SK-N-SH (cell line): ENCODE data around the gene OTC. TPM values are rescaled to one million over a fixed set of nuclear protein-coding genes. Genes with fewer than 3 reads are reported as not detected.

ENCODE experiments used
- CTCF ChIA-PET: fragments of 300-600, 350-600 bp; formaldehyde crosslinking; extraction: SDS; loops from one replicate; lab custom pipeline; 2021; lab: Yijun Ruan, JAX
- POLR2A ChIA-PET: fragments of 350-600 bp; sonication (Branson Sonifier 250); formaldehyde crosslinking; extraction: SDS; loops from one replicate; lab custom pipeline; 2020; ENCODE audit warnings: antibody characterized with exemption, inconsistent platforms; lab: Yijun Ruan, JAX
- DNase-seq: peaks from one replicate; pipeline ENCODE4 v3.0.0; 2012
- H2AFZ ChIP-seq: fragments of 200-600 bp; sonication (generic); 2 replicates; pipeline ENCODE4 v1.8.1; 2016; ENCODE audit warnings: antibody characterized with exemption, mild to moderate bottlenecking, low read depth
- H3F3A ChIP-seq: fragments of 200-600 bp; sonication (generic); replicated peaks from 2 replicates; pipeline ENCODE3; 2016; ENCODE audit warnings: antibody characterized with exemption, mild to moderate bottlenecking; ENCODE audit not compliant: insufficient read depth
- H3K27ac ChIP-seq, 2 experiments: fragments of 200-500 bp in 1 of 2; fragments of 200-600 bp in 1 of 2; sonication (Bioruptor generic) in 1 of 2; sonication (generic), shearing (Covaris generic) in 1 of 2; 2 replicates each; pipeline versions ENCODE4 v1.5.1 to v1.6.1; 2014 to 2016; ENCODE audit warnings: low read depth in 2 of 2, inconsistent platforms in 1 of 2, low read length in 1 of 2, mild to moderate bottlenecking in 1 of 2, mixed read lengths in 1 of 2
- H3K27me3 ChIP-seq: fragments of 200-600 bp; sonication (generic), shearing (Covaris generic); 2 replicates; pipeline ENCODE4 v1.6.1; 2016; ENCODE audit warnings: mixed run types; ENCODE audit not compliant: insufficient read depth
- H3K36me3 ChIP-seq, 2 experiments: fragments of 200-500 bp in 1 of 2; fragments of 200-600 bp in 1 of 2; sonication (Bioruptor generic) in 1 of 2; sonication (generic) in 1 of 2; replicated peaks in 1 of 2; 2 replicates each; pipeline versions ENCODE3 to v1.5.1; 2014 to 2016; ENCODE audit warnings: low read length in 1 of 2, mild to moderate bottlenecking in 1 of 2; ENCODE audit not compliant: insufficient read depth in 2 of 2, control insufficient read depth in 1 of 2
- H3K4me1 ChIP-seq, 2 experiments: fragments of 200-500 bp in 1 of 2; fragments of 200-600 bp in 1 of 2; sonication (Bioruptor generic) in 1 of 2; sonication (generic), shearing (Covaris generic) in 1 of 2; 2 replicates each; pipeline versions ENCODE4 v1.5.1 to v1.6.1; 2014 to 2016; ENCODE audit warnings: low read depth in 1 of 2, low read length in 1 of 2, mixed run types in 1 of 2; ENCODE audit not compliant: insufficient read depth in 2 of 2, control insufficient read depth in 1 of 2
- H3K4me2 ChIP-seq: fragments of 200-600 bp; sonication (generic), shearing (Covaris generic); 2 replicates; pipeline ENCODE4 v1.6.1; 2017; ENCODE audit warnings: mixed run types
- H3K4me3 ChIP-seq, 2 experiments: fragments of 200-500 bp in 1 of 2; fragments of 200-600 bp in 1 of 2; sonication (Bioruptor generic) in 1 of 2; sonication (generic), shearing (Covaris generic) in 1 of 2; 2 replicates each; pipeline versions ENCODE4 v1.5.1 to v1.8.1; 2014 to 2016; ENCODE audit warnings: low read depth in 2 of 2, inconsistent platforms in 1 of 2, low read length in 1 of 2, mild to moderate bottlenecking in 1 of 2, mixed read lengths in 1 of 2, moderate library complexity in 1 of 2
- H3K79me2 ChIP-seq: fragments of 200-600 bp; sonication (generic); 2 replicates; pipeline ENCODE4 v1.8.1; 2017; ENCODE audit warnings: mild to moderate bottlenecking; ENCODE audit not compliant: insufficient read depth
- H3K9ac ChIP-seq: fragments of 200-600 bp; sonication (generic); 2 replicates; pipeline ENCODE4 v1.6.1; 2017; ENCODE audit warnings: mixed run types
- H3K9me2 ChIP-seq: fragments of 200-600 bp; sonication (generic); 2 replicates; pipeline ENCODE4 v1.6.1; 2017; ENCODE audit warnings: mixed run types
- H3K9me3 ChIP-seq: fragments of 200-600 bp; sonication (generic); 2 replicates; pipeline ENCODE4 v1.6.1; 2017; ENCODE audit warnings: mixed run types, mild to moderate bottlenecking, moderate library complexity
- H4K20me1 ChIP-seq: fragments of 200-600 bp; sonication (generic); 2 replicates; pipeline ENCODE4 v1.6.1; 2017; ENCODE audit warnings: mild to moderate bottlenecking, mixed run types; ENCODE audit not compliant: insufficient read depth
- FOSL2 ChIP-seq: IDR thresholded peaks from 2 replicates; pipeline ENCODE4 v1.4.0; 2012; ENCODE audit warnings: low read depth, mild to moderate bottlenecking, moderate library complexity, borderline replicate concordance
- IRF3 ChIP-seq: fragments of 150-350 bp; IDR thresholded peaks from 2 replicates; pipeline ENCODE4 v1.6.1; 2016; ENCODE audit warnings: mild to moderate bottlenecking, low read depth, low read length
- JUND ChIP-seq: IDR thresholded peaks from 2 replicates; pipeline ENCODE4 v1.4.0; 2012
- TCF12 ChIP-seq: IDR thresholded peaks from 2 replicates; pipeline ENCODE4 v1.4.0; 2012
- YY1 ChIP-seq: IDR thresholded peaks from 2 replicates; pipeline ENCODE4 v1.4.0; 2012; ENCODE audit warnings: low read depth, mild to moderate bottlenecking
- WGBS: methylation state at CpG from one replicate; pipeline ENCODE4 v1.1.6; 2017; ENCODE audit warnings: low lambda C conversion rate; 5-methylcytosine and 5-hydroxymethylcytosine counted together
- polyA plus RNA-seq, 3 experiments: library from polyadenylated mRNA; depleted of rRNA; stranded (reverse); fragments of >200 nt; gene quantifications; 2 replicates each; pipeline ENCODE4 v1.2.3, GENCODE V29; 2012
- TF ChIP-seq, protein P1 (sequence below): IDR thresholded peaks from 2 replicates; pipeline ENCODE4 v1.6.1; 2012; ENCODE audit warnings: mild to moderate bottlenecking, low read depth, low read length, moderate library complexity
- TF ChIP-seq, protein P2 (sequence below): IDR thresholded peaks from 2 replicates; pipeline ENCODE4 v1.4.0; 2012; ENCODE audit warnings: low read depth, borderline replicate concordance
- TF ChIP-seq, protein P3 (sequence below): IDR thresholded peaks from 2 replicates; pipeline ENCODE4; 2012
- TF ChIP-seq, protein P4 (sequence below): fragments of 200-600 bp; sonication (generic); IDR thresholded peaks from 2 replicates; pipeline ENCODE4 v1.6.1; 2017; ENCODE audit warnings: antibody characterized with exemption, mild to moderate bottlenecking, moderate library complexity
- TF ChIP-seq, protein P5 (sequence below): IDR thresholded peaks from 2 replicates; pipeline ENCODE4 v1.4.0; 2012; ENCODE audit warnings: low read depth

OTC gene
- polyA plus RNA-seq, 1 of the 3 experiments (the other 2 are of a cell fraction): not detected

DNA sequence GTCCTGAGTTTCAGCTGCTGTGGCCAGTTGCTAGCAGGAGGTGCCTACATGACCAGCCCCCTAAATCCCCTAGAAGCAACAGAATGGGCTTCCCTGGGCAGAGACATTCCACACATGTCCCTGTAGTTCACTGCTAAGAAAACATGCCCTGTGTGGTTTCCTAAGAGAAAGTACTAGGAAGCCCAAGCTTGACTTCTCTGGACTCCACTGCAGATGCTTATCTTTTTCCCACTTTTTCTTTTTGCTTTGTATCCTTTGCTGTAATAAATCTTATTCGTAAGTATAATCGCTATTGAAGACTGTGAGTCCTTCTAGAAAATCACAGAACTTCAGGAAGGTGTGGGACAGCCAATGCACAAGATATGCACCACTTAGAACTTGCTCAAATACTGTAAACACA lies 40.7 kb upstream of the OTC start (continued):
- TF ChIP-seq, protein P1, sequence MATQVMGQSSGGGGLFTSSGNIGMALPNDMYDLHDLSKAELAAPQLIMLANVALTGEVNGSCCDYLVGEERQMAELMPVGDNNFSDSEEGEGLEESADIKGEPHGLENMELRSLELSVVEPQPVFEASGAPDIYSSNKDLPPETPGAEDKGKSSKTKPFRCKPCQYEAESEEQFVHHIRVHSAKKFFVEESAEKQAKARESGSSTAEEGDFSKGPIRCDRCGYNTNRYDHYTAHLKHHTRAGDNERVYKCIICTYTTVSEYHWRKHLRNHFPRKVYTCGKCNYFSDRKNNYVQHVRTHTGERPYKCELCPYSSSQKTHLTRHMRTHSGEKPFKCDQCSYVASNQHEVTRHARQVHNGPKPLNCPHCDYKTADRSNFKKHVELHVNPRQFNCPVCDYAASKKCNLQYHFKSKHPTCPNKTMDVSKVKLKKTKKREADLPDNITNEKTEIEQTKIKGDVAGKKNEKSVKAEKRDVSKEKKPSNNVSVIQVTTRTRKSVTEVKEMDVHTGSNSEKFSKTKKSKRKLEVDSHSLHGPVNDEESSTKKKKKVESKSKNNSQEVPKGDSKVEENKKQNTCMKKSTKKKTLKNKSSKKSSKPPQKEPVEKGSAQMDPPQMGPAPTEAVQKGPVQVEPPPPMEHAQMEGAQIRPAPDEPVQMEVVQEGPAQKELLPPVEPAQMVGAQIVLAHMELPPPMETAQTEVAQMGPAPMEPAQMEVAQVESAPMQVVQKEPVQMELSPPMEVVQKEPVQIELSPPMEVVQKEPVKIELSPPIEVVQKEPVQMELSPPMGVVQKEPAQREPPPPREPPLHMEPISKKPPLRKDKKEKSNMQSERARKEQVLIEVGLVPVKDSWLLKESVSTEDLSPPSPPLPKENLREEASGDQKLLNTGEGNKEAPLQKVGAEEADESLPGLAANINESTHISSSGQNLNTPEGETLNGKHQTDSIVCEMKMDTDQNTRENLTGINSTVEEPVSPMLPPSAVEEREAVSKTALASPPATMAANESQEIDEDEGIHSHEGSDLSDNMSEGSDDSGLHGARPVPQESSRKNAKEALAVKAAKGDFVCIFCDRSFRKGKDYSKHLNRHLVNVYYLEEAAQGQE: no peak
- TF ChIP-seq, protein P2, sequence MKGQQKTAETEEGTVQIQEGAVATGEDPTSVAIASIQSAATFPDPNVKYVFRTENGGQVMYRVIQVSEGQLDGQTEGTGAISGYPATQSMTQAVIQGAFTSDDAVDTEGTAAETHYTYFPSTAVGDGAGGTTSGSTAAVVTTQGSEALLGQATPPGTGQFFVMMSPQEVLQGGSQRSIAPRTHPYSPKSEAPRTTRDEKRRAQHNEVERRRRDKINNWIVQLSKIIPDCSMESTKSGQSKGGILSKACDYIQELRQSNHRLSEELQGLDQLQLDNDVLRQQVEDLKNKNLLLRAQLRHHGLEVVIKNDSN: no peak
- TF ChIP-seq, protein P3, sequence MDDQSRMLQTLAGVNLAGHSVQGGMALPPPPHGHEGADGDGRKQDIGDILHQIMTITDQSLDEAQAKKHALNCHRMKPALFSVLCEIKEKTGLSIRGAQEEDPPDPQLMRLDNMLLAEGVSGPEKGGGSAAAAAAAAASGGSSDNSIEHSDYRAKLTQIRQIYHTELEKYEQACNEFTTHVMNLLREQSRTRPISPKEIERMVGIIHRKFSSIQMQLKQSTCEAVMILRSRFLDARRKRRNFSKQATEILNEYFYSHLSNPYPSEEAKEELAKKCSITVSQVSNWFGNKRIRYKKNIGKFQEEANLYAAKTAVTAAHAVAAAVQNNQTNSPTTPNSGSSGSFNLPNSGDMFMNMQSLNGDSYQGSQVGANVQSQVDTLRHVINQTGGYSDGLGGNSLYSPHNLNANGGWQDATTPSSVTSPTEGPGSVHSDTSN: no peak
- no peak for TF ChIP-seq FOSL2
- no peak for TF ChIP-seq IRF3

DNA sequence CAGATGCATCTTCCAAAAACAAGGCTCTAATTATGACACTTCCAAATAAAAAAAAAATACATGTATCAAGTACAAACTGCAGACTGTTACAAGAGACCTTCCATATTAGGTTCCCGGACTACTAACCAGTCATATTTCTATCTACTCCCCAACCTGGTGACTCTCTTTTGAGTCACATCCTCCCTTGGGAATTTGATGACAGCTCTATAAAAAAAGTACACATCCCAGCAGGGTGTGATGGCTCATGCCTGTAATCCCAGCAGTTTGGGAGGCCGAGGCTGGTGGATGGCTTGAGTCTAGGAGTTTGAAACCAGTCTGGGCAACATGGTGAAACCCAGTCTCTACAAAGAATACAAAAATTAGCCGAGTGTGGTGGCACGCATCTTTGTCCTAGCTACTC lies 40.0 kb upstream of the OTC start:
- CTCF ChIA-PET: no interaction called here
- Histone ChIP-seq H3K4me2 (peak overlapping the region; percentile 1; the same call in 1 of the 2 replicates), H3K36me3 (peaks cover 5 to 7% of the 10 kb centered on the region in 2 experiments), H2AFZ (no peak overlapping the region), H4K20me1 (no peaks in the 10 kb centered on the region), H3K9ac (no peak overlapping the region), H3K79me2 (no peaks in the 10 kb centered on the region), H3K4me3 (no peak overlapping the region), H3K27ac (peak overlapping the region in 1 of 2 experiments; percentile 49; a peak in 2 of 4 replicates), H3K27me3 (no peaks in the 10 kb centered on the region), H3F3A (no peaks in the 10 kb centered on the region), H3K9me2 (no peaks in the 10 kb centered on the region), H3K9me3 (no peaks in the 10 kb centered on the region), H3K4me1 (peaks cover 0 to 13% of the 10 kb centered on the region in 2 experiments; a peak in 1 of 4 replicates)
- WGBS: 38% methylated on average over 4 of the region's 4 CpGs
- no peak for DNase-seq
- TF ChIP-seq TCF12: peak; percentile 57; the same call in 1 of the 2 replicates
- TF ChIP-seq YY1: no peak
- TF ChIP-seq JUND: peak; percentile 67
- TF ChIP-seq, protein P4, sequence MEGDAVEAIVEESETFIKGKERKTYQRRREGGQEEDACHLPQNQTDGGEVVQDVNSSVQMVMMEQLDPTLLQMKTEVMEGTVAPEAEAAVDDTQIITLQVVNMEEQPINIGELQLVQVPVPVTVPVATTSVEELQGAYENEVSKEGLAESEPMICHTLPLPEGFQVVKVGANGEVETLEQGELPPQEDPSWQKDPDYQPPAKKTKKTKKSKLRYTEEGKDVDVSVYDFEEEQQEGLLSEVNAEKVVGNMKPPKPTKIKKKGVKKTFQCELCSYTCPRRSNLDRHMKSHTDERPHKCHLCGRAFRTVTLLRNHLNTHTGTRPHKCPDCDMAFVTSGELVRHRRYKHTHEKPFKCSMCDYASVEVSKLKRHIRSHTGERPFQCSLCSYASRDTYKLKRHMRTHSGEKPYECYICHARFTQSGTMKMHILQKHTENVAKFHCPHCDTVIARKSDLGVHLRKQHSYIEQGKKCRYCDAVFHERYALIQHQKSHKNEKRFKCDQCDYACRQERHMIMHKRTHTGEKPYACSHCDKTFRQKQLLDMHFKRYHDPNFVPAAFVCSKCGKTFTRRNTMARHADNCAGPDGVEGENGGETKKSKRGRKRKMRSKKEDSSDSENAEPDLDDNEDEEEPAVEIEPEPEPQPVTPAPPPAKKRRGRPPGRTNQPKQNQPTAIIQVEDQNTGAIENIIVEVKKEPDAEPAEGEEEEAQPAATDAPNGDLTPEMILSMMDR: no peak
- TF ChIP-seq FOSL2: peak; percentile 81
- TF ChIP-seq, protein P5, sequence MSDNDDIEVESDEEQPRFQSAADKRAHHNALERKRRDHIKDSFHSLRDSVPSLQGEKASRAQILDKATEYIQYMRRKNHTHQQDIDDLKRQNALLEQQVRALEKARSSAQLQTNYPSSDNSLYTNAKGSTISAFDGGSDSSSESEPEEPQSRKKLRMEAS: 0 out of 2 replicates have a peak, but pooled peaks have one; percentile 29
- TF ChIP-seq, protein P1: no peak
- TF ChIP-seq, protein P3: peak; percentile 69
- POLR2A ChIA-PET: no interaction called here
